Hepatocyte (in vitro differentiated cells): ENCODE results near the gene COPS7A. TPM values are rescaled to one million over a fixed set of nuclear protein-coding genes. Genes with fewer than 3 reads are reported as not detected.

Experiments
- DNase-seq: peaks from one replicate; pipeline ENCODE4 v3.0.0-alpha.2; 2016; ENCODE audit warnings: low spot score
- H2AFZ ChIP-seq: fragments of 200-600 bp; sonication (generic); 2 replicates; pipeline ENCODE4 v1.6.0; 2016; ENCODE audit warnings: antibody characterized with exemption, mild to moderate bottlenecking
- H3K27ac ChIP-seq: fragments of 200-600 bp; sonication (generic); 2 replicates; pipeline ENCODE4 v1.5.1; 2016; ENCODE audit warnings: mild to moderate bottlenecking
- H3K27me3 ChIP-seq: fragments of 200-600 bp; sonication (generic); 2 replicates; pipeline ENCODE4 v1.6.1; 2016
- H3K36me3 ChIP-seq: fragments of 200-600 bp; sonication (generic); replicated peaks from 2 replicates; pipeline ENCODE4 v1.5.1; 2016; ENCODE audit warnings: low read depth; ENCODE audit not compliant: insufficient read depth
- H3K4me1 ChIP-seq: fragments of 200-600 bp; sonication (generic); 2 replicates; pipeline ENCODE4 v1.5.1; 2016; ENCODE audit warnings: mild to moderate bottlenecking, moderate library complexity; ENCODE audit not compliant: insufficient read depth
- H3K4me2 ChIP-seq: fragments of 200-600 bp; sonication (generic); 2 replicates; pipeline ENCODE4 v1.6.0; 2016
- H3K4me3 ChIP-seq: fragments of 200-600 bp; sonication (generic); 2 replicates; pipeline ENCODE4 v1.5.1; 2016; ENCODE audit warnings: mild to moderate bottlenecking
- H3K79me2 ChIP-seq: fragments of 200-600 bp; sonication (generic); 2 replicates; pipeline ENCODE4 v1.6.0; 2017; ENCODE audit warnings: mild to moderate bottlenecking
- H3K9me2 ChIP-seq: fragments of 200-600 bp; sonication (generic); replicated peaks from 2 replicates; pipeline ENCODE4 v1.6.0; 2017; ENCODE audit warnings: mild to moderate bottlenecking; ENCODE audit not compliant: insufficient read depth
- H3K9me3 ChIP-seq: fragments of 200-600 bp; sonication (generic); 2 replicates; pipeline ENCODE4 v1.5.1; 2016; ENCODE audit warnings: low read depth, mild to moderate bottlenecking
- H4K20me1 ChIP-seq: fragments of 200-600 bp; sonication (generic); 2 replicates; pipeline ENCODE4 v1.6.0; 2016; ENCODE audit warnings: mild to moderate bottlenecking; ENCODE audit not compliant: insufficient read depth, poor library complexity, severe bottlenecking
- EZH2 ChIP-seq: fragments of 200-600 bp; sonication (generic); IDR thresholded peaks from 2 replicates; pipeline ENCODE4 v1.6.1; 2016; ENCODE audit warnings: antibody characterized with exemption, mild to moderate bottlenecking, borderline replicate concordance
- EZH2phosphoT487 ChIP-seq: fragments of 200-600 bp; sonication (generic); IDR thresholded peaks from one replicate; pipeline ENCODE4 v1.6.1; 2018; ENCODE audit warnings: antibody characterized with exemption, mild to moderate bottlenecking, low read depth, moderate library complexity; ENCODE audit not compliant: unreplicated experiment, severe bottlenecking
- WGBS: methylation state at CpG from one replicate; pipeline ENCODE4 v1.1.6; 2016; ENCODE audit warnings: low lambda C conversion rate; ENCODE audit errors: missing lambda C conversion rate; 5-methylcytosine and 5-hydroxymethylcytosine counted together
- polyA plus RNA-seq: library from polyadenylated mRNA; unstranded; fragments of >200 nt; fragmentation: Nextera tagmentation; extraction: Ambion mirVana; gene quantifications from 2 replicates; pipeline ENCODE4 v1.2.1, GENCODE V29; 2016
- total RNA-seq: library from RNA; depleted of rRNA; stranded (reverse); fragments of >200 nt; gene quantifications from 2 replicates; pipeline ENCODE4 v1.2.3, GENCODE V29; 2014
- TF ChIP-seq, protein P1 (sequence below): fragments of 200-600 bp; sonication (generic); IDR thresholded peaks from 2 replicates; pipeline ENCODE4 v1.5.1; 2016; ENCODE audit warnings: antibody characterized with exemption, mild to moderate bottlenecking; ENCODE audit not compliant: poor library complexity

The COPS7A gene
- total and polyA plus RNA-seq, 2 experiments from 2014 or later = 46.9 to 73.6 TPM

- 85% methylated on average over 4 of the region's 4 CpGs for WGBS
- Histone ChIP-seq H4K20me1 (no peaks in the 10 kb centered on the region), H3K79me2 (peaks cover 38% of the 10 kb centered on the region), H3K9me2 (no peaks in the 10 kb centered on the region), H3K4me1 (peaks cover 18% of the 10 kb centered on the region), H2AFZ (no peak overlapping the region), H3K36me3 (no peaks in the 10 kb centered on the region), H3K4me2 (no peak overlapping the region), H3K9me3 (no peaks in the 10 kb centered on the region), H3K27me3 (no peaks in the 10 kb centered on the region), H3K27ac (no peak overlapping the region), H3K4me3 (no peak overlapping the region)
- DNase-seq = no peak
- TF ChIP-seq EZH2phosphoT487 (no peak), EZH2 (no peak)
Measured at GRCh38 chr12:6691473-6691872, 32.4 kb upstream of the COPS7A start.

- no peak for DNase-seq
- Histone ChIP-seq H3K27me3 (peaks cover 7% of the 10 kb centered on the region), H3K4me3 (no peak overlapping the region), H3K36me3 (no peaks in the 10 kb centered on the region), H3K9me3 (no peaks in the 10 kb centered on the region), H3K4me1 (peaks cover 10% of the 10 kb centered on the region), H3K79me2 (peaks cover 23% of the 10 kb centered on the region), H3K9me2 (no peaks in the 10 kb centered on the region), H2AFZ (no peak overlapping the region), H4K20me1 (no peaks in the 10 kb centered on the region), H3K4me2 (no peak overlapping the region), H3K27ac (no peak overlapping the region)
- WGBS = 67% methylated on average over 2 of the region's 2 CpGs
- no peak for TF ChIP-seq EZH2phosphoT487
- TF ChIP-seq, protein P1, sequence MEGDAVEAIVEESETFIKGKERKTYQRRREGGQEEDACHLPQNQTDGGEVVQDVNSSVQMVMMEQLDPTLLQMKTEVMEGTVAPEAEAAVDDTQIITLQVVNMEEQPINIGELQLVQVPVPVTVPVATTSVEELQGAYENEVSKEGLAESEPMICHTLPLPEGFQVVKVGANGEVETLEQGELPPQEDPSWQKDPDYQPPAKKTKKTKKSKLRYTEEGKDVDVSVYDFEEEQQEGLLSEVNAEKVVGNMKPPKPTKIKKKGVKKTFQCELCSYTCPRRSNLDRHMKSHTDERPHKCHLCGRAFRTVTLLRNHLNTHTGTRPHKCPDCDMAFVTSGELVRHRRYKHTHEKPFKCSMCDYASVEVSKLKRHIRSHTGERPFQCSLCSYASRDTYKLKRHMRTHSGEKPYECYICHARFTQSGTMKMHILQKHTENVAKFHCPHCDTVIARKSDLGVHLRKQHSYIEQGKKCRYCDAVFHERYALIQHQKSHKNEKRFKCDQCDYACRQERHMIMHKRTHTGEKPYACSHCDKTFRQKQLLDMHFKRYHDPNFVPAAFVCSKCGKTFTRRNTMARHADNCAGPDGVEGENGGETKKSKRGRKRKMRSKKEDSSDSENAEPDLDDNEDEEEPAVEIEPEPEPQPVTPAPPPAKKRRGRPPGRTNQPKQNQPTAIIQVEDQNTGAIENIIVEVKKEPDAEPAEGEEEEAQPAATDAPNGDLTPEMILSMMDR = no peak
- no peak for TF ChIP-seq EZH2
Measured at GRCh38 chr12:6692888-6693287, 31.0 kb upstream of the COPS7A start.

GRCh38 chr12:6693832-6694355 lies 30.0 kb upstream of the COPS7A start:
- H3K4me3 ChIP-seq = no peak overlapping the region
- no peaks in the 10 kb centered on the region for H3K9me2 ChIP-seq
- 94% methylated on average over 4 of the region's 4 CpGs for WGBS
- no peaks in the 10 kb centered on the region for H4K20me1 ChIP-seq
- peaks cover 5% of the 10 kb centered on the region for H3K4me1 ChIP-seq
- H3K27ac ChIP-seq = no peak overlapping the region
- peaks cover 13% of the 10 kb centered on the region for H3K79me2 ChIP-seq
- H3K36me3 ChIP-seq = no peaks in the 10 kb centered on the region
- TF ChIP-seq EZH2 (no peak), EZH2phosphoT487 (no peak)
- TF ChIP-seq, protein P1 = no peak
- DNase-seq = no peak
- no peaks in the 10 kb centered on the region for H3K9me3 ChIP-seq
- H3K27me3 ChIP-seq = peaks cover 16% of the 10 kb centered on the region
- H3K4me2 ChIP-seq = no peak overlapping the region
- H2AFZ ChIP-seq = no peak overlapping the region

- Histone ChIP-seq H3K4me2 (no peak overlapping the region), H3K4me1 (peaks cover 5% of the 10 kb centered on the region)
Measured at GRCh38 chr12:6694701-6695100, 29.1 kb upstream of the COPS7A start.

More at GRCh38 chr12:6694701-6695100, 29.1 kb upstream of the COPS7A start:
- H3K27me3 ChIP-seq = peaks cover 24% of the 10 kb centered on the region
- no peaks in the 10 kb centered on the region for H3K9me3 ChIP-seq
- 88% methylated on average over 9 of the region's 9 CpGs for whole genome bisulfite sequencing
- peaks cover 13% of the 10 kb centered on the region for H3K79me2 ChIP-seq
- TF ChIP-seq EZH2 = no peak
- TF ChIP-seq, protein P1 = no peak
- no peak for TF ChIP-seq EZH2phosphoT487
- no peaks in the 10 kb centered on the region for H4K20me1 ChIP-seq
- no peak overlapping the region for H2AFZ ChIP-seq
- H3K27ac ChIP-seq = no peak overlapping the region
- H3K36me3 ChIP-seq = no peaks in the 10 kb centered on the region
- no peak overlapping the region for H3K4me3 ChIP-seq
- DNase-seq = no peak
- H3K9me2 ChIP-seq = no peaks in the 10 kb centered on the region
